HG03521 (cell line): ENCODE measurements around the gene FOXK1.

Source experiments
- ATAC-seq: cut with Tn5 transposase; IDR thresholded peaks from one replicate; pipeline ENCODE4 v1.9.1; 2021; ENCODE audit warnings: mild to moderate bottlenecking, moderate library complexity; ENCODE audit not compliant: unreplicated experiment

The FOXK1 gene

DNA sequence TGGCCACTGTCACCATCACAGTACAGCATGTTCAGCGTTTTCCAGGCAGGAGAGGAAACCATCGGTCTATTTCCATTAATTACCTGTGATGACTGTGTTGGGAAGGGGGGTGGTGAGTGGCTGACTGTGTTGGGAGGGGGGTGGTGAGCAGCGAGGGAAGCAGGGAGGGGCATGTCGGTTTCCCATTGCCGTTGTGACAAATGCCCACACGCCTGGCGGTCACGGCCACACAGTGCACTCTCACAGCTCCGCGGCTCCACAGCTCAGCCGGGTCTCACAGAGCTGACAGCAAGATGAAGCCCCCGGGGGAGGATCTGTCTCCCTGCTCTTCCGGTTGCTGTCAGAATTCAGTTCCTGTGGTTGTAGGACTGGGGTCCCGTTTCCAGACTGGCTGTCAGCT is 132.3 kb downstream of the FOXK1 start:
- no peak for ATAC-seq

- ATAC-seq: no peak
Measured at GRCh38 chr7:4815121-4815520, 133.0 kb downstream of the FOXK1 start.

GRCh38 chr7:4815609-4816418 is 133.7 kb downstream of the FOXK1 start:
- no peak for ATAC-seq

DNA sequence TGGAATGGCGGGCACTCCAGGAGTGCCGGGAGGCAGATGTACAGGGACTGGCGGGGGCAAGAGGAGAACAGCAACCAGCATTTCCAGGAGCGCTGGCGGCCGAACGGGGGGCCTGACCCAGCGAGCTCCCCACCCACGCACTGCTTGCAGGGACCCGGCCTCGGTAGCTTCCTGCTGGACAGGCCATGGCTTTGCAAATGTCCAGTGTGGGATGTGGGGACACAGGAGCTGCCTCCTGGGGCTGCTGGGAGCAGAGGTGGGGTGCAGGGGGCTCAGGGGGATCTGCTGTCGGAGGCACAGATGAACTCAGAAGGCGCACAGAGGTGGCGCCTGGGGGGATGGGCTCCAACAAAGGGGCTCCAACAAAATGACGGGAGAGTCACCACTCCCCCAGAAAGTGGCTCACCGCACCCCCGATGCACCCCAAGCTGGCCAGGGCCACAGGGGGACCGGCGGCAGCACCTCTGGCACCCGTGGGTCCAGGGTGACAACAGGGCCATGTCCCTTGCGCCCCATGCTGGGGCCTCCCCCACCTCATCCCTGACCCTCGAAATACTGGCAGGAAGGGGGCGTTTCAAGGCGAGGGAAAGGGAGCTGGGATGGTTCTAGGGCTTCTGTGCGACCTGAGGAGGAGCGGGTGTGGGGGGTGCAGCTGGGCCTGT is 134.5 kb downstream of the FOXK1 start:
- ATAC-seq: no peak

GRCh38 chr7:4817178-4817901 is 135.2 kb downstream of the FOXK1 start:
- ATAC-seq: no peak

GRCh38 chr7:4818000-4818794 is 136.1 kb downstream of the FOXK1 start:
- no peak for ATAC-seq

DNA sequence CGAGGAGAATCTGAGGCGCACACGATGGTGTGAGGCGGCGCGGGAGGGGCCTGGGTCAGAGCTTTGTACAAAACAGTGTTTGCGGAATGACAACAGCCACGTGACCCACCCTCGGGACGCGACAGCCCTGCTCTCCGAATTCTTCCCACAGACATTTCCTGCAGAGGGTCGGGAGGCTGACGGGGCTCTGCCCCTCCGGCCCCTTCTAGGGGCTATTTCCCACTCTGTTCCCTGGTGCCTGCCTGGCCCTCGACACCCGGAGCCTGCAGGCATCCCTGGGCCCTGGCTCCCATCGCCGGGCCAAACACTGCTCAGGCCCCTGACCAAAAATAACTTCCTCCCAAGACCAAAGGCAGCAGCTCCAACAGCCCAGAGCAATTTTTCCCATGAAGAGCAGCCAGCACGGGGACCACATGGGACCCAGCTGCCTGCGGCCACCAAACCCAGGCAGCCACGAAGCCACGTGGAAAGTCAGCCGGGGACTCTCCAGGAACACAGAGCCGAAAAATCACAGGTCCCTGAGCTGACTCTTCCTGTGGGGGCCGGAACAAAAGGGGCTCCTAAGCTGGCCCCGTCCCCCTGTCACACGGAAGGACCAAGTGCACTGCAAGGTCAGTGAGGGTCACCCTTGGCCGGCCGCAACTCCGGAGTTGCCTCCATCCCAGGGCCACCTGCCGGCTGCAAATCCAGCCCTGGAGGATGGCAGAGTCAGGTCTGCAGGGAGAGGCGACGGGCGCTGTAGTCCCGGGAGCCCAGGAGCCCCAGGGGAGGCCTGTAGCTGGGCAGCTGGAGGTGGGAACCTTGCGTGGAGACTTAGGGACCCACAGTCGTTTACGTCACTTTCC is 137.7 kb downstream of the FOXK1 start:
- ATAC-seq: no peak

DNA sequence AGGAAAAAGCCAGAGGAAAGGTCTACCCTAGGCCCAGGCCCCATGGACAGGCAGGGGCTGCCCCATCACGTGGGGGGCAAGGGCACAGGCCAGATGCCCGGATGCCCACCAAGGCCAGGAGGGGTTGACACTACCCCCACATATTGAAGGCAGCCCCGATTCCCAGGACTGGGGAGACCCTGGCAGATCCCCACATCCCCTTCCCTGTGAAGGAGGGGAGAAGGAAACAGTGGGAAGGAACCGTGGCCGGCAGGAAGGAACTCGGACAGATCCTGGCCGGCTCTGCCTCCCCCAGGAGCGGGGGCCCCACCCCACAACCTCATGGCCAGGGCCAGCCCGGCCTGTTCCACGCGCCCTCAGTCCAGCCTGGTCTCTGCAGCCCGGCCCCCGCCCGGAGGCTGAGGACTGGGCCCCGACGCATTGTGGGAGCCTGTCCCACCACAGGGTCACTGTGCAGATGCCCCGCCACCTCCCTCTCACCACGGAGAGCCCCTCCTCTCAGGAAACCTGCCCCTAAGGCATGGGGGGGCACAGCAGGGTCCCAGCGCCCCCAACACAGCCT is 138.4 kb downstream of the FOXK1 start:
- ATAC-seq: no peak
